IMR-90 (cell line): ENCODE results near the gene MTA1. TPM values are rescaled to one million over a fixed set of nuclear protein-coding genes. Genes with fewer than 3 reads are reported as not detected.
A peak's percentile ranks its signal among the peaks of the same experiment; 100 is the strongest.

Source experiments
- ATAC-seq: fragments of 200-7000 bp; cut with Tn5 transposase; 2 replicates; pipeline ENCODE4 v1.9.1; 2020; ENCODE audit warnings: low read depth, mild to moderate bottlenecking, moderate library complexity
- BruUV-seq: library from RNA; stranded (reverse); fragments of 400-500 nt; replicated peaks from 2 replicates; lab custom pipeline; 2021; lab: Mats Ljungman, UMichigan
- CTCF ChIA-PET: fragments of 300-600 bp; formaldehyde crosslinking; extraction: SDS; loops from one replicate; lab custom pipeline; 2021; ENCODE audit warnings: antibody characterized with exemption; lab: Yijun Ruan, JAX
- POLR2A ChIA-PET: fragments of 300-600 bp; sonication (Branson Sonifier 250); formaldehyde crosslinking; loops from one replicate; lab custom pipeline; 2022; ENCODE audit warnings: antibody characterized with exemption; ENCODE audit not compliant: unreplicated experiment; lab: Charles Lee
- DNase-seq: peaks from one replicate; pipeline ENCODE4 v3.0.0; 2013
- H2AFZ ChIP-seq: replicated peaks from 2 replicates; pipeline ENCODE3; 2013; ENCODE audit warnings: low read length, mild to moderate bottlenecking; ENCODE audit not compliant: poor library complexity
- H2AK5ac ChIP-seq: 2 replicates; pipeline ENCODE4 v1.6.1; 2013; ENCODE audit warnings: low read depth, low read length, inconsistent platforms
- H2AK9ac ChIP-seq: replicated peaks from 2 replicates; pipeline ENCODE3; 2013; ENCODE audit warnings: mild to moderate bottlenecking, low read depth, low read length, moderate library complexity; ENCODE audit not compliant: poor library complexity
- H2BK120ac ChIP-seq: 2 replicates; pipeline ENCODE4 v1.6.1; 2013; ENCODE audit warnings: low read depth, low read length, inconsistent platforms
- H2BK15ac ChIP-seq: 3 replicates; pipeline ENCODE4 v1.6.1; 2013; ENCODE audit warnings: low read depth, low read length, inconsistent platforms
- H2BK20ac ChIP-seq: 2 replicates; pipeline ENCODE4 v1.6.1; 2013; ENCODE audit warnings: low read depth, mild to moderate bottlenecking, inconsistent platforms, low read length, moderate library complexity
- H2BK5ac ChIP-seq: 2 replicates; pipeline ENCODE4 v1.6.1; 2013; ENCODE audit warnings: mild to moderate bottlenecking, low read depth, low read length, inconsistent platforms; ENCODE audit not compliant: poor library complexity, severe bottlenecking
- H3K14ac ChIP-seq: replicated peaks from 2 replicates; pipeline ENCODE4 v1.6.1; 2013; ENCODE audit warnings: low read depth, low read length, inconsistent platforms
- H3K18ac ChIP-seq: 2 replicates; pipeline ENCODE4 v1.6.1; 2013; ENCODE audit warnings: low read depth, low read length, control low read depth
- H3K23ac ChIP-seq: 2 replicates; pipeline ENCODE4 v1.6.1; 2013; ENCODE audit warnings: low read depth, low read length, inconsistent platforms
- H3K27ac ChIP-seq: 2 replicates; pipeline ENCODE4 v1.5.1; 2013; ENCODE audit warnings: mild to moderate bottlenecking, control low read depth, low read length; ENCODE audit not compliant: insufficient read depth
- H3K27me3 ChIP-seq: 2 replicates; pipeline ENCODE4 v1.6.1; 2013; ENCODE audit warnings: low read length; ENCODE audit not compliant: control insufficient read depth, insufficient read depth
- H3K36me3 ChIP-seq: 2 replicates; pipeline ENCODE4 v1.6.1; 2013; ENCODE audit warnings: low read length, mixed read lengths; ENCODE audit not compliant: control insufficient read depth, insufficient read depth
- H3K4ac ChIP-seq: 2 replicates; pipeline ENCODE4 v1.6.1; 2013; ENCODE audit warnings: low read depth, low read length, inconsistent platforms
- H3K4me1 ChIP-seq: 2 replicates; pipeline ENCODE4 v1.6.1; 2013; ENCODE audit warnings: low read length, mixed read lengths; ENCODE audit not compliant: control insufficient read depth, insufficient read depth
- H3K4me2 ChIP-seq: 2 replicates; pipeline ENCODE4 v1.6.1; 2013; ENCODE audit warnings: low read depth, mild to moderate bottlenecking, control low read depth, low read length, moderate library complexity
- H3K4me3 ChIP-seq: 2 replicates; pipeline ENCODE4 v1.5.1; 2013; ENCODE audit warnings: low read depth, mild to moderate bottlenecking, control low read depth, low read length, moderate library complexity; ENCODE audit not compliant: insufficient read depth
- H3K56ac ChIP-seq: 2 replicates; pipeline ENCODE4 v1.6.1; 2013; ENCODE audit warnings: low read length, inconsistent platforms; ENCODE audit not compliant: insufficient read depth; ENCODE audit errors: extremely low read depth
- H3K79me1 ChIP-seq, 2 experiments: 2 replicates each; pipeline ENCODE4 v1.6.1; 2013; ENCODE audit warnings: low read length in 2 of 2, inconsistent platforms in 1 of 2, low read depth in 1 of 2
- H3K9ac ChIP-seq: 2 replicates; pipeline ENCODE4 v1.6.1; 2013; ENCODE audit warnings: low read depth, low read length, control low read depth
- H3K9me1 ChIP-seq: 2 replicates; pipeline ENCODE4 v1.6.1; 2013; ENCODE audit warnings: low read length, inconsistent platforms; ENCODE audit not compliant: insufficient read depth
- H3K9me3 ChIP-seq: 2 replicates; pipeline ENCODE4 v1.6.1; 2013; ENCODE audit warnings: low read length; ENCODE audit not compliant: control insufficient read depth, insufficient read depth
- H4K20me1 ChIP-seq: 2 replicates; pipeline ENCODE4 v1.6.1; 2013; ENCODE audit warnings: low read length, inconsistent platforms; ENCODE audit not compliant: insufficient read depth
- H4K5ac ChIP-seq: 2 replicates; pipeline ENCODE4 v1.6.1; 2013; ENCODE audit warnings: mild to moderate bottlenecking, low read depth, low read length, control low read depth
- H4K8ac ChIP-seq, 2 experiments: 2 replicates each; pipeline ENCODE4 v1.6.1; 2013; ENCODE audit warnings: low read depth in 2 of 2, low read length in 2 of 2, control low read depth in 1 of 2, inconsistent platforms in 1 of 2
- H4K91ac ChIP-seq: 2 replicates; pipeline ENCODE4 v1.6.1; 2013; ENCODE audit warnings: low read depth, low read length, inconsistent platforms; ENCODE audit not compliant: insufficient read depth
- MAFK ChIP-seq: IDR thresholded peaks from 2 replicates; pipeline ENCODE4 v1.6.1; 2012; ENCODE audit warnings: low read depth, low read length, improper control_type of control experiment
- WGBS, 2 experiments: methylation state at CpG; one replicate each; pipeline versions ENCODE4 v1.1.5 to v1.1.7; 2013; ENCODE audit warnings: missing lambda C conversion rate in 2 of 2; ENCODE audit not compliant: insufficient read length in 1 of 2; ENCODE audit errors: extremely low coverage in 2 of 2; 5-methylcytosine and 5-hydroxymethylcytosine counted together
- dilution Hi-C: fragments of 300-500 bp; cut with HindIII; formaldehyde crosslinking; loops from one replicate; pipeline ENCODE4 v1.14.3; 2018; ENCODE audit warnings: low sequenced_read_pairs; ENCODE audit not compliant: unreplicated experiment
- in situ Hi-C: fragments of 300-500 bp; cut with MboI; formaldehyde crosslinking; loops from 3 replicates; pipeline ENCODE4 v1.14.3; 2019; ENCODE audit warnings: low sequenced_read_pairs, inconsistent platforms, mixed read lengths
- intact Hi-C: fragments of 100-400 bp; cut with micrococcal nuclease; formaldehyde crosslinking; loops from 2 replicates; pipeline ENCODE4 v1.10.0; 2022
- polyA plus RNA-seq, 3 experiments: library from polyadenylated mRNA; depleted of rRNA; stranded (reverse); fragments of >200 nt; gene quantifications; 2 replicates each; pipeline ENCODE4 v1.2.3, GENCODE V29; 2012; ENCODE audit warnings: low replicate concordance in 1 of 3
- total RNA-seq: library from RNA; depleted of rRNA; stranded (reverse); fragments of >200 nt; gene quantifications from 2 replicates; pipeline ENCODE4 v1.2.3, GENCODE V29; 2012
- TF ChIP-seq, protein P1 (sequence below): fragments of 150-350 bp; IDR thresholded peaks from 2 replicates; pipeline ENCODE4 v1.6.1; 2017; ENCODE audit warnings: mild to moderate bottlenecking, antibody characterized with exemption, low read length, low read depth

MTA1 gene
- total and polyA plus RNA-seq, 2 of the 4 experiments (the other 2 are of a cell fraction), result 21.5 to 61.6 TPM

- H2AK9ac ChIP-seq, result no peak overlapping the region
- no peak overlapping the region for H3K56ac ChIP-seq
- CTCF ChIA-PET, result no interaction called here
- H3K79me1 ChIP-seq, result no peaks in the 10 kb centered on the region
- ATAC-seq (no peak), DNase-seq (no peak)
- no peaks in the 10 kb centered on the region for H3K36me3 ChIP-seq
- H2BK5ac ChIP-seq, result no peak overlapping the region
- no peak overlapping the region for H3K23ac ChIP-seq
- H3K4me1 ChIP-seq, result peaks cover 5% of the 10 kb centered on the region
- no peaks in the 10 kb centered on the region for H4K20me1 ChIP-seq
- intact Hi-C loops, result no loop called here
- dilution Hi-C loops, result no loop called here
- no peak overlapping the region for H2BK120ac ChIP-seq
- H4K8ac ChIP-seq, result no peak overlapping the region
- H3K9me3 ChIP-seq, result 0 out of 2 replicates have a peak, but pooled peaks cover 1% of the 10 kb centered on the region
- no peak overlapping the region for H3K4me3 ChIP-seq
- no peak overlapping the region for H2BK15ac ChIP-seq
- no peaks in the 10 kb centered on the region for H3K27me3 ChIP-seq
- WGBS, 2 experiments, result 76% methylated on average over 11 of the region's 13 CpGs; no CpG with 5 or more reads in 1 of the 2 experiments
- TF ChIP-seq, protein P1, sequence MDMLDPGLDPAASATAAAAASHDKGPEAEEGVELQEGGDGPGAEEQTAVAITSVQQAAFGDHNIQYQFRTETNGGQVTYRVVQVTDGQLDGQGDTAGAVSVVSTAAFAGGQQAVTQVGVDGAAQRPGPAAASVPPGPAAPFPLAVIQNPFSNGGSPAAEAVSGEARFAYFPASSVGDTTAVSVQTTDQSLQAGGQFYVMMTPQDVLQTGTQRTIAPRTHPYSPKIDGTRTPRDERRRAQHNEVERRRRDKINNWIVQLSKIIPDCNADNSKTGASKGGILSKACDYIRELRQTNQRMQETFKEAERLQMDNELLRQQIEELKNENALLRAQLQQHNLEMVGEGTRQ, result no peak
- TF ChIP-seq MAFK, result peak; percentile 90
- no peak overlapping the region for H4K91ac ChIP-seq
- no peak overlapping the region for H4K5ac ChIP-seq
- no peak overlapping the region for H3K4me2 ChIP-seq
- in situ Hi-C loops, result no loop called here
- no peak overlapping the region for H3K4ac ChIP-seq
- H3K27ac ChIP-seq, result no peak overlapping the region
- POLR2A ChIA-PET, result no interaction called here
- no peak overlapping the region for H2AFZ ChIP-seq
- H3K9ac ChIP-seq, result no peak overlapping the region
- no peak overlapping the region for H3K14ac ChIP-seq
- BruUV-seq, result no TSS peak
- H3K18ac ChIP-seq, result no peak overlapping the region
- no peaks in the 10 kb centered on the region for H3K9me1 ChIP-seq
- H2BK20ac ChIP-seq, result no peak overlapping the region
- H2AK5ac ChIP-seq, result no peak overlapping the region
Observed at GRCh38 chr14:105408592-105408991, 11.0 kb upstream of the MTA1 start.
